Skeletal muscle satellite cell (primary cell): ENCODE data around the gene BPIFA3.

Experiments
- H3K27me3 ChIP-seq: 2 replicates; pipeline ENCODE4 v1.7.0; 2013; ENCODE audit warnings: low read length; ENCODE audit not compliant: control insufficient read depth, insufficient read depth
- H3K36me3 ChIP-seq: 2 replicates; pipeline ENCODE4 v1.7.0; 2013; ENCODE audit warnings: mild to moderate bottlenecking, control low read depth, low read length; ENCODE audit not compliant: insufficient read depth
- H3K4me1 ChIP-seq: 2 replicates; pipeline ENCODE4 v1.7.0; 2013; ENCODE audit warnings: low read length; ENCODE audit not compliant: control insufficient read depth, insufficient read depth
- H3K4me2 ChIP-seq: 2 replicates; pipeline ENCODE4 v1.7.0; 2013; ENCODE audit warnings: mild to moderate bottlenecking, low read length
- H3K4me3 ChIP-seq: 2 replicates; pipeline ENCODE4 v1.7.0; 2013; ENCODE audit warnings: low read length
- H3K9ac ChIP-seq: 2 replicates; pipeline ENCODE4 v1.7.0; 2013; ENCODE audit warnings: mild to moderate bottlenecking, low read depth, low read length, moderate library complexity
- H3K9me3 ChIP-seq: replicated peaks from 2 replicates; pipeline ENCODE4 v1.7.0; 2013; ENCODE audit warnings: mild to moderate bottlenecking, control low read depth, low read length

Gene BPIFA3

DNA sequence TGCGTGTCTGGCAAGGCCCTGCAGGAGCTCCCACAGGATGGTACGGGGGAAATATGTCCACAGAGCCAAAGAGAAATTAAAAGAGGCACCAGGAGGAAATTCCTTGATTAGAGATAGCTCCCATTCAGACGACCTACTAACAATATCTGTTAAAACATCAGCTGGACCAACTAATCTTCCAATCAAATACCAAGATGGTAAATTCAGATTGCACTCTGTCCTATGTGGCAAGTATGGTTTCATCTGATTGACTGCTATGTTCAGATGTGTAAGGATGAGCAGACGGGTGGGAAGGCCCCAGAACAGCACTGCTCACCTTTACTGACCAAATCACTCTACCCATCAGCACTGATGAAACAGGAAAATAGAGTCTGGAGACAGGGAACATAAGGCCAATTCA, 29.7 kb upstream of the BPIFA3 start:
- peaks cover 5% of the 10 kb centered on the region for H3K27me3 ChIP-seq
- H3K4me2 ChIP-seq, result no peak overlapping the region
- H3K9me3 ChIP-seq, result no peaks in the 10 kb centered on the region
- H3K4me3 ChIP-seq, result no peak overlapping the region
- no peaks in the 10 kb centered on the region for H3K4me1 ChIP-seq
- no peaks in the 10 kb centered on the region for H3K36me3 ChIP-seq
- H3K9ac ChIP-seq, result no peak overlapping the region

DNA sequence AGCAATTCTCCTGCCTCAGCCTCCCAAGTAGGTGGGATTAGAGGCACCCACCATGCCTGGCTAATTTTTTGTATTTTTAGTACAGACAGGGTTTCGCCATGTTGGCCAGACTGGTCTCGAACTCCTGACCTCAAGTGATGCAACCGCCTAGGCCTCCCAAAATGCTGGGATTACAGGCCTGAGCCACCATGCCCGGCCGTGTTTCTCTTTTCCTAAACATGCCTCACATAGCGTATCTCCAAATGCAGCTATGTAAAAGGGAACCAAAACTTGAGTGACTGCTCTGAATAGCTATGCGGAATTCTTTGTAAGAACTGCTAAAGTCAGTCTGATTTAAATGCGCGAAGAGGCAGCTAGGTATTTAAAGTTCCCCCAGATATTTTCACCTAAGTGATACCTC, 28.7 kb upstream of the BPIFA3 start:
- Histone ChIP-seq H3K36me3 (no peaks in the 10 kb centered on the region), H3K4me1 (no peaks in the 10 kb centered on the region), H3K4me3 (no peak overlapping the region), H3K9ac (no peak overlapping the region), H3K27me3 (peaks cover 5% of the 10 kb centered on the region), H3K9me3 (no peaks in the 10 kb centered on the region), H3K4me2 (no peak overlapping the region)

DNA sequence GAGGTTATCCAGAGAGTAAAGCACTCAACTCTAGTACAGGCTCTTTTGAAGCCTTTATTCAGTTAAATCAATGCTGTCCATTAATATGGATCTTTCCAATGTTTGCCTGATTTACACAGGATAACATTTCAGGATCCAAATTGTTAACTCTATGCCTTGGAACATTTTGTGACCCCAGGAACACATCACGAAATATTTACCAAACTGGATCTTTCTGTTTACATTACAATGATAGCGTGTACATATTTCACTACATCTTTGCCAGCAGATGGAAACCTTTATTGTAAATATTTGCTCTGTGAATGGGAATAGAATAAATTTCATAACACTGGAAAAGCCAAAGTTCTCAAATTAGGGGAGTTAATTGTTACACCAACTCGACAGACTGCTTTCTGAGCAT, 25.7 kb upstream of the BPIFA3 start:
- Histone ChIP-seq H3K4me1 (no peaks in the 10 kb centered on the region), H3K27me3 (peaks cover 5% of the 10 kb centered on the region), H3K4me3 (no peak overlapping the region), H3K9ac (no peak overlapping the region), H3K36me3 (no peaks in the 10 kb centered on the region), H3K9me3 (no peaks in the 10 kb centered on the region), H3K4me2 (no peak overlapping the region)

DNA sequence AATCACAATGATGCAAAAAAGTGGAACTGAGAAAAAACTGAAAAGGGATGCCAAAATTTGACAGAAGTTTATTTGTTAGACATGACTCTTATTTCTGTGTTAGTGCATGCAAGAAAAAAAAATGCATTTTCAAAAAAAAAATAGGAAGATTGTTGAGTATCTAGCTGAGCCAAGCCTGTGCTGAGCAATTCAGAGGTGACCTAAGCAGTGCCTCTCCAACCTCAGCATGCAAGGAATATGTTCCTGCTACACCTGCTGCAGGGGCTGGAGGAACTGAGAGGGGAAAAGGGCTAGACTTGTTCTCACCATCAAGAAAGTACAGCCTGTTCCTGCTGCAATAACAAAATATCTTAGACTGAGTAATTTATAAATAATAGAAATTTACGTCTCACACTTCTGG, 25.2 kb upstream of the BPIFA3 start:
- Histone ChIP-seq H3K27me3 (peaks cover 5% of the 10 kb centered on the region), H3K9ac (no peak overlapping the region)

DNA sequence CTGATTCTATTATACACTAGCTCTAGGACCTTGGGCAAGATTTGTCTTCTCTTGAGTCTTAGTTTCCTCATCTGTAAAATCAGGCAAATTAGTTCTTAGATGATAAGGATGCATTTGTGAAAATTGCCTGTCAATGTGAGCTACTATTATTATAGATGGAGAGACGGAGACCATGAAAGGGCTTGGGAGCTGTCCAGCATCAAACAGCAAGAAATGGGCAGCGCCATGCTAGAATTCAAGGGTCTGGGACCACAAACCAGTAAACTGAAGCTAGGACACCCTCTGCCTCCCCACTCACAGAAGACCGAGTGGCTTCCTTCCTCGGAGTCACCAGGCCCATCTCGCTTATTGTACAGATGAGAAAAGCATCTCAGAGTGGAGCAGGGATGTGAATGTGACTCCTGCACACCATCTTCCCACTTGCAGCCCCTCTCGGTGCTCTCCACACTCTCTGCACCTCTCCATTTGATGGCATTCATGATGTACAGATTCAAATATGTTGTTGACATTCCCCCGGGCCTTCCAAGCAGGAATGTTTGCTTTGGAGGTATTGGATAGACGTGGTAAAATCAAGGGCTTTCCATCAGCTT, 24.1 kb upstream of the BPIFA3 start:
- no peak overlapping the region for H3K4me3 ChIP-seq
- no peaks in the 10 kb centered on the region for H3K4me1 ChIP-seq
- peaks cover 5% of the 10 kb centered on the region for H3K27me3 ChIP-seq
- H3K4me2 ChIP-seq, result no peak overlapping the region
- no peaks in the 10 kb centered on the region for H3K9me3 ChIP-seq
- H3K36me3 ChIP-seq, result no peaks in the 10 kb centered on the region
- H3K9ac ChIP-seq, result no peak overlapping the region

More for the DNA sequence above, 25.2 kb upstream of the BPIFA3 start:
- no peaks in the 10 kb centered on the region for H3K4me1 ChIP-seq
- H3K9me3 ChIP-seq, result no peaks in the 10 kb centered on the region
- no peaks in the 10 kb centered on the region for H3K36me3 ChIP-seq
- H3K4me3 ChIP-seq, result no peak overlapping the region
- no peak overlapping the region for H3K4me2 ChIP-seq

DNA sequence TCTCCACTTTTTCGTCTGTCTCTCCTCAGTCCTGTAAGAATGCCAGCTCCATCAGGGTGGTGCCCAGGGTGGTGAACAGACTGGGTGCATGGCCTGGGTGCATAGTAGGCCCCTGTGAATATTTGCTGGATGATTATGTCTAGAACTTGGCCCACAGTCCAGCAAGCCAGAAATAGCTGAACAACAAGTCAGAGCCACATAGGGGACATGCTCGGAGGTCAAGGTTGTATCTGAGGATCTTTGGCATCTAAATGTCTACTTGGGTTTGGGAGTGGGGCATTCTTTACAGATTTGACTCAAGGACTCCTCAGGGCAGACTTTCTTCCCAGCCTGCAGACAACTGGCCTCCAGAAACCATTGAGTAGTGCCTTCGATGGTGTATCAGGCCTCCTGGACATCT, 18.1 kb upstream of the BPIFA3 start:
- H3K4me3 ChIP-seq, result no peak overlapping the region
- H3K9me3 ChIP-seq, result no peaks in the 10 kb centered on the region
- H3K4me1 ChIP-seq, result no peaks in the 10 kb centered on the region
- no peak overlapping the region for H3K4me2 ChIP-seq
- H3K27me3 ChIP-seq, result peaks cover 9% of the 10 kb centered on the region
- H3K9ac ChIP-seq, result no peak overlapping the region
- no peaks in the 10 kb centered on the region for H3K36me3 ChIP-seq

DNA sequence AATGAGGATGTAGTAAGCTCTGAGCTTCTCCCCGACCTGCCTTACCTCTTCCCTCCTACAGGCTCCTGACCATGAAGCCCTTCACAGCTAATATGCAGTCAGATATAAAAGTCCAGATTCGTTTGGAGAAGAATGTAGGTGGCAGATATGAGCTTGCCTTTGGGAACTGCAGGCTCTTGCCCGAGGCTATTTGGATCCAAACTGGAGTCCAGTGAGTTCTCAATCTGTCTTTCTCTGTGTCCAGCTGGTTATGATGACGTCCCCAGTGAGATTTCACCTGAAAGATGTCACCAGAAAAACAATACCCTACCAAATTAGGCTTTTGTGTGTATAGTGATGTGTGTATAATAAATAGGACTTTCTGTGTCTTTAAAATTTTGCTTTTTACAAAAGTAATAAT, 14.7 kb upstream of the BPIFA3 start:
- Histone ChIP-seq H3K4me2 (no peak overlapping the region), H3K36me3 (no peaks in the 10 kb centered on the region), H3K9ac (no peak overlapping the region), H3K4me3 (no peak overlapping the region), H3K4me1 (no peaks in the 10 kb centered on the region), H3K9me3 (no peaks in the 10 kb centered on the region), H3K27me3 (peaks cover 21% of the 10 kb centered on the region)

DNA sequence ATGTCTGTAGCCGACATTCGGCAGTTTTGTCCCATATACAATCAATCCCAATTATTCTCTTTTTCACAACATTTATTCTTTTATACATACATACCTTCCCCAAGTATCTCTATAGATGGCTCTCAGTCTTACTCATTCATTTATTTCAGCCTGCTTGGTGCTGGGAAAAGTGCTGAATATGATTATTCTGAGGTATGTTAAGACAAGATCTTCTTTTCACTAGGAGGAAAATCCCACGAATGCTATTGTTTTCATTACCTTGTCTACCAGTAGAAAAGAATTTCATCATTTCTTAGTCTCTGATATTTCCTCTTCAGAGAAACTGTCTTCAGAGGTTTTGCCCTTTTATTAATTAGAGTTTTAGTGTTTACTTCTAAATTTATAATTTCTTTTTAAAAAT, 13.7 kb upstream of the BPIFA3 start:
- no peaks in the 10 kb centered on the region for H3K4me1 ChIP-seq

DNA sequence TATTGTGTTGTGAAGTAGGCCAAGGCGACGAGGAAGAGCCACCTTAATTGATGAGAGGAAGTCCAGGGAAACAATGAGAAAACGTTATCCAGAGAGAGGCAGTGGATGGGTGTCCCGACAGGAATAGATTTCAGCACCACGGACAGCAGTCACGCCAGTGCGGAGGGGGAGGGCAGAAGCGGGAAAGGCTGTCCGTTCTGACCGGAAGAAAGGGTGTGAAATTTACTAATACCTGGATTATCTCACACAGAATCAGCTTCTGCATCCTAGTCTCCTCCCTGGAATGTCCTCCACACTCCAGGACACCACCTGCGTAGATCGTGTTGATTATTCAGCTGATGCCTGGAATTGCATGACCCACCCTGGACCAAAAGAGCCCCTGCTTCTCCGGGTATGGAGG, 7.4 kb upstream of the BPIFA3 start:
- no peaks in the 10 kb centered on the region for H3K4me1 ChIP-seq
- no peaks in the 10 kb centered on the region for H3K9me3 ChIP-seq
- peaks cover 9% of the 10 kb centered on the region for H3K27me3 ChIP-seq
- no peak overlapping the region for H3K9ac ChIP-seq
- H3K4me3 ChIP-seq, result no peak overlapping the region
- H3K4me2 ChIP-seq, result no peak overlapping the region
- H3K36me3 ChIP-seq, result no peaks in the 10 kb centered on the region

More for the DNA sequence above, 13.7 kb upstream of the BPIFA3 start:
- Histone ChIP-seq H3K36me3 (no peaks in the 10 kb centered on the region), H3K4me2 (no peak overlapping the region), H3K9ac (no peak overlapping the region), H3K27me3 (peaks cover 21% of the 10 kb centered on the region), H3K4me3 (no peak overlapping the region), H3K9me3 (no peaks in the 10 kb centered on the region)

DNA sequence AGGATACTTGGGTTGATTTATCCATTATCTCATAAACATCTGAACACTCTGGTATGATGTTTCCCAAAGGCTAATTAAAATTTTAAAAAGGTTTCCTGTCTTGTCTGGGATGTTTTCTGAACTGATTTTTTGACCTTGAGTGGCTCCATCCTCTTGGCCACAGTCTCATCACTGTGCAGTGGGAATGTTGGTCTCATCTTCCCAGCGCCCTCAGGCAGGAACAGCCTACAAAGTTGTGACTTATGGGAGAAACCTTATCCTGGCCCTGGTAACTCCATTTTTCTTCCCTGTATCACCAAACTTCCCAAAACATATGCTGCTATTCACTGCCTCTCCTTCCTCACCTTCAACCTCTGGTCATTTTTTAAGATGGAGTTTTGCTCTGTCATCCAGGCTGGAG, 6.8 kb upstream of the BPIFA3 start:
- Histone ChIP-seq H3K4me3 (no peak overlapping the region), H3K4me2 (no peak overlapping the region), H3K36me3 (no peaks in the 10 kb centered on the region), H3K4me1 (no peaks in the 10 kb centered on the region), H3K9ac (no peak overlapping the region), H3K27me3 (peaks cover 5% of the 10 kb centered on the region), H3K9me3 (no peaks in the 10 kb centered on the region)

DNA sequence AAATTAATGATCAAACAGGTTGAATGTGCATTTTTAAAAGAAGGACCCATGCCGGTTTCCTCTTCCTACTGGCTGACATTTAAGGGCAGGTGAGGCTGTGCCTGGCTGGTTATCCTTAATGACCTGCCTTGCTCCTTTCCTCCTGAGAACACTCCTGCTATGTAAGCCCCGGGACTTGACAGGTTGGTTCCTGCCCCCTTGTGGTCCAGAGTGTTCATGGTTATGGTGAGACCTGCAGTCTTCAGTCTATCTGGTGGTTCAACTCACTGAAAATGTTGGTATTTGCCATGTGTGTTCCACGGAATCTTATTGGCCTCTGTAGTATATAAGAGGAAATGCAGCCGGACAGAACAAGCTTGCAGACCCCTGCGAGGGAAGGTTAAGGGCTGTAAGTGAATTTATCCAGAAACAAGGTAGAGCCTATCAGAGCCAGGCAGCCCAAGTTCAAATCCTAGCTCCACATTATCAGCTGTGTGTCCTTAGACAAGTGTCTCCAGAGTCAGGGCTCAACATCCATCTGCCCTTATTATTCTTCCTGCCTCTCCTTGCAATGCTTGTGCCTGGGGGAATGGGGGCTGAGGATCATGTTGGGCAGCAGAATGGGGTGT, 5.2 kb upstream of the BPIFA3 start:
- no peaks in the 10 kb centered on the region for H3K9me3 ChIP-seq
- H3K4me1 ChIP-seq, result no peaks in the 10 kb centered on the region
- no peak overlapping the region for H3K4me3 ChIP-seq
- H3K36me3 ChIP-seq, result no peaks in the 10 kb centered on the region
- peaks cover 5% of the 10 kb centered on the region for H3K27me3 ChIP-seq
- no peak overlapping the region for H3K9ac ChIP-seq
- H3K4me2 ChIP-seq, result no peak overlapping the region

DNA sequence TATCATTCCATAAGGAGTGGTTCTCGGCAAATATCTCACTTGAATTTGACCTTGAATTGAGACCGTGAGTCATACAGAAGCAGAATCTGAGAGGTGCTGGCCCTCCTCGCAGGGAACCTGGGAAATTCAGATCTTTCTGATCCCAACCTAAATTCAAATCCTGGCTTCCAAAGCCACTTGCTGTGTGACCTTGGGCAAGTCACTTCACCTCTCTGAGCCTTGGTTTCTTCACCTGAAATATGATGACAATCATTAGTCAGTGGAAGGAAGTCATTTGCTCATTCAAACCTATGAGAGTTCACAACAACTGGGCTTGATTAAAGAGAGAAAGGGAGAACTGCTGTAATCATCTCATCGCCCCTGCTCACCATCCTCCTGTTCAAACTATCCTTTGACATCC, 7.2 kb downstream of the BPIFA3 start:
- H3K4me1 ChIP-seq, result no peaks in the 10 kb centered on the region

More for the DNA sequence above, 7.2 kb downstream of the BPIFA3 start:
- Histone ChIP-seq H3K4me2 (no peak overlapping the region), H3K4me3 (no peak overlapping the region), H3K36me3 (no peaks in the 10 kb centered on the region), H3K9ac (no peak overlapping the region), H3K9me3 (no peaks in the 10 kb centered on the region), H3K27me3 (peaks cover 12% of the 10 kb centered on the region)
